ENCODE results near the gene BBOF1.

BBOF1 gene

GRCh38 chr14:74018174-74018585 is 969 bp upstream of the BBOF1 start:
- DNase-seq = no peak
- Histone ChIP-seq H3K36me3 (peaks cover 2% of the 10 kb centered on the region; the same call in 1 of the 2 replicates), H3K27ac (no peak overlapping the region), H3K27me3 (ENCODE audit: insufficient read depth, low read depth, severe bottlenecking) (no peaks in the 10 kb centered on the region), H3K9me3 (ENCODE audit: severe bottlenecking) (no peaks in the 10 kb centered on the region), H3K4me3 (ENCODE audit: low read depth, low read length) (peak overlapping the region; percentile 97)
- TF ChIP-seq CTCF (IDR thresholded peaks at IDR 0.05; ENCODE audit: low read depth, low read length) = no peak

- Histone ChIP-seq H3K4me3 (ENCODE audit: low read depth, low read length) (peak overlapping the region; percentile 72), H3K9me3 (ENCODE audit: severe bottlenecking) (no peaks in the 10 kb centered on the region), H3K27me3 (ENCODE audit: insufficient read depth, low read depth, severe bottlenecking) (no peaks in the 10 kb centered on the region), H3K36me3 (peaks cover 2% of the 10 kb centered on the region; the same call in 1 of the 2 replicates), H3K27ac (peak overlapping the region; percentile 58)
- DNase-seq = no peak
- no peak for TF ChIP-seq CTCF (IDR thresholded peaks at IDR 0.05; ENCODE audit: low read depth, low read length)
Measured at GRCh38 chr14:74019408-74020137, 424 bp downstream of the BBOF1 start.

GRCh38 chr14:74022346-74022745 is 3.2 kb downstream of the BBOF1 start:
- Histone ChIP-seq H3K27me3 (ENCODE audit: insufficient read depth, low read depth, severe bottlenecking) (no peaks in the 10 kb centered on the region), H3K27ac (no peak overlapping the region), H3K4me3 (ENCODE audit: low read depth, low read length) (no peak overlapping the region), H3K9me3 (ENCODE audit: severe bottlenecking) (no peaks in the 10 kb centered on the region), H3K36me3 (peaks cover 2% of the 10 kb centered on the region; the same call in 1 of the 2 replicates)
- DNase-seq = no peak
- no peak for TF ChIP-seq CTCF (IDR thresholded peaks at IDR 0.05; ENCODE audit: low read depth, low read length)

GRCh38 chr14:74029136-74029535 is 10.0 kb downstream of the BBOF1 start:
- no peak overlapping the region for H3K4me3 ChIP-seq (ENCODE audit: low read depth, low read length)

GRCh38 chr14:74034572-74034971 is 15.4 kb downstream of the BBOF1 start:
- H3K9me3 ChIP-seq (ENCODE audit: severe bottlenecking) = no peaks in the 10 kb centered on the region

More at GRCh38 chr14:74029136-74029535, 10.0 kb downstream of the BBOF1 start:
- Histone ChIP-seq H3K27ac (no peak overlapping the region), H3K9me3 (ENCODE audit: severe bottlenecking) (no peaks in the 10 kb centered on the region), H3K27me3 (ENCODE audit: insufficient read depth, low read depth, severe bottlenecking) (no peaks in the 10 kb centered on the region), H3K36me3 (no peaks in the 10 kb centered on the region)
- TF ChIP-seq CTCF (IDR thresholded peaks at IDR 0.05; ENCODE audit: low read depth, low read length) = no peak
- no peak for DNase-seq

More at GRCh38 chr14:74034572-74034971, 15.4 kb downstream of the BBOF1 start:
- H3K27ac ChIP-seq = no peak overlapping the region
- no peaks in the 10 kb centered on the region for H3K27me3 ChIP-seq (ENCODE audit: insufficient read depth, low read depth, severe bottlenecking)
- no peak overlapping the region for H3K4me3 ChIP-seq (ENCODE audit: low read depth, low read length)
- H3K36me3 ChIP-seq = no peaks in the 10 kb centered on the region
- TF ChIP-seq CTCF (IDR thresholded peaks at IDR 0.05; ENCODE audit: low read depth, low read length) = no peak
- no peak for DNase-seq
